ENCODE data around the gene MICA.

DNA sequence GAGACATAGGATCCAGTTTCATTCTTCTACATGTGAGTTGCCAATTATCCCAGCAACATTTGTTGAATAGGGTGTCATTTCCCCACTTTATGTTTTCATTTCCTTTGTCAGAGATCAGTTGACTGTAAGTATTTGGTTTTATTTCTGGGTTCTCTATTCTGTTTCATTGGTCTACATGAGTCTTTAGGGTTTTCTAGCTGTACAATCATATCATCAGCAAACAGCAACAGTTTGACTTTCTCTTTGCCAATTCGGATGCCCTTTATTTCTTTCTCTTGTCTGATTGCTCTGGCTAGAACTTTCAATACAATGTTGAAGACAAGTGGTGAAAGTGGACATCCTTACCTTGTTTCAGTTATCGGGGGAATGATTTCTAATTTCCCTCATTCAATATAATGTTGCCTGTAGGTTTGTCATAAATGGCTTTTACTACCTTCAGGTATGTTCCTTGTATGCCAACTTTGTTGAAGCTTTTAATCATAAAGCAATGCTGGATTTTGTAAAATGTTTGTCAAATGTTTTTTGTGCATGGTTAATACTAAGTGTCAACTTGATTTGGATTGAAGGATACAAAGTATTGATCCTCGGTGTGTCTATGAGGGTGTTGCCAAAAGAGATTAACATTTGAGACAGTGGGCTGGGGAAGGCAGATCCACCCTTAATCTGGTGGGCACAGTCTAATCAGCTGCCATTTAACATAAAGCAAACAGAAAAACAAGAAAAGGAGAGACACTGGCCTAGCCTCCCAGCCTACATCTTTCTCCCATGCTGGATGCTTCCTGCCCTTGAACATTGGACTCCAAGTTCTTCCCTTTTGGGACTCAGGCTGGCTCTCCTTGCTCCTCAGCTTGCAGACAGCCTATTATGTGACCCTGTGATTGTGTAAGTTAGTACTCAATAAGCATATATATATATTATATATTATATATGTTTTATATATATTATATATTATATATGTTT lies 23.3 kb downstream of the MICA start:
- TF ChIP-seq, protein P1, sequence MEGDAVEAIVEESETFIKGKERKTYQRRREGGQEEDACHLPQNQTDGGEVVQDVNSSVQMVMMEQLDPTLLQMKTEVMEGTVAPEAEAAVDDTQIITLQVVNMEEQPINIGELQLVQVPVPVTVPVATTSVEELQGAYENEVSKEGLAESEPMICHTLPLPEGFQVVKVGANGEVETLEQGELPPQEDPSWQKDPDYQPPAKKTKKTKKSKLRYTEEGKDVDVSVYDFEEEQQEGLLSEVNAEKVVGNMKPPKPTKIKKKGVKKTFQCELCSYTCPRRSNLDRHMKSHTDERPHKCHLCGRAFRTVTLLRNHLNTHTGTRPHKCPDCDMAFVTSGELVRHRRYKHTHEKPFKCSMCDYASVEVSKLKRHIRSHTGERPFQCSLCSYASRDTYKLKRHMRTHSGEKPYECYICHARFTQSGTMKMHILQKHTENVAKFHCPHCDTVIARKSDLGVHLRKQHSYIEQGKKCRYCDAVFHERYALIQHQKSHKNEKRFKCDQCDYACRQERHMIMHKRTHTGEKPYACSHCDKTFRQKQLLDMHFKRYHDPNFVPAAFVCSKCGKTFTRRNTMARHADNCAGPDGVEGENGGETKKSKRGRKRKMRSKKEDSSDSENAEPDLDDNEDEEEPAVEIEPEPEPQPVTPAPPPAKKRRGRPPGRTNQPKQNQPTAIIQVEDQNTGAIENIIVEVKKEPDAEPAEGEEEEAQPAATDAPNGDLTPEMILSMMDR (IDR thresholded peaks at IDR 0.05; ENCODE audit: insufficient read depth, low read depth, low read length) = no peak
- no peak for TF ChIP-seq EZH2 (IDR thresholded peaks at IDR 0.05; ENCODE audit: insufficient read depth, low read length)

Measured in astrocyte (in vitro differentiated cells and primary cell).